GM18508 (cell line): Measurements from ENCODE around the gene SYTL4.
A peak's percentile ranks its signal among the peaks of the same experiment; 100 is the strongest.

Experiments used
- ATAC-seq: cut with Tn5 transposase; IDR thresholded peaks from one replicate; pipeline ENCODE4 v1.9.1; 2021; ENCODE audit warnings: moderate number of reproducible peaks; ENCODE audit not compliant: insufficient read depth, unreplicated experiment

Gene SYTL4

GRCh38 chrX:100695991-100696390, 35.9 kb downstream of the SYTL4 start:
- no peak for ATAC-seq

GRCh38 chrX:100695302-100695701, 36.6 kb downstream of the SYTL4 start:
- ATAC-seq = no peak

GRCh38 chrX:100687546-100687945, 44.4 kb downstream of the SYTL4 start:
- ATAC-seq = peak; percentile 61

GRCh38 chrX:100687128-100687527, 44.8 kb downstream of the SYTL4 start:
- ATAC-seq = no peak

- ATAC-seq = no peak
Measured at GRCh38 chrX:100685997-100686305, 46.0 kb downstream of the SYTL4 start.

- peak; percentile 75 for ATAC-seq
Measured at GRCh38 chrX:100685284-100685996, 46.5 kb downstream of the SYTL4 start.

- no peak for ATAC-seq
Measured at GRCh38 chrX:100682939-100683338, 49.0 kb downstream of the SYTL4 start.

- ATAC-seq = no peak
Measured at GRCh38 chrX:100681599-100681998, 50.3 kb downstream of the SYTL4 start.

- no peak for ATAC-seq
Measured at GRCh38 chrX:100680756-100681155, 51.2 kb downstream of the SYTL4 start.

GRCh38 chrX:100677611-100678181, 54.2 kb downstream of the SYTL4 start:
- ATAC-seq = no peak

GRCh38 chrX:100674705-100675104, 57.2 kb downstream of the SYTL4 start:
- peak; percentile 57 for ATAC-seq

GRCh38 chrX:100673397-100673953, 58.4 kb downstream of the SYTL4 start:
- ATAC-seq = no peak

GRCh38 chrX:100672966-100673365, 59.0 kb downstream of the SYTL4 start:
- ATAC-seq = no peak

- ATAC-seq = no peak
Measured at GRCh38 chrX:100663642-100664041, 68.3 kb downstream of the SYTL4 start.

GRCh38 chrX:100662796-100663195, 69.1 kb downstream of the SYTL4 start:
- no peak for ATAC-seq

GRCh38 chrX:100662170-100662569, 69.8 kb downstream of the SYTL4 start:
- ATAC-seq = no peak

- ATAC-seq = no peak
Measured at GRCh38 chrX:100659431-100660137, 72.3 kb downstream of the SYTL4 start.

- ATAC-seq = no peak
Measured at GRCh38 chrX:100658941-100659381, 73.0 kb downstream of the SYTL4 start.

GRCh38 chrX:100654261-100654660, 77.7 kb downstream of the SYTL4 start:
- no peak for ATAC-seq

- no peak for ATAC-seq
Measured at GRCh38 chrX:100652266-100652665, 79.7 kb downstream of the SYTL4 start.

- no peak for ATAC-seq
Measured at GRCh38 chrX:100650841-100651240, 81.1 kb downstream of the SYTL4 start.
